Measurements from ENCODE around the gene GRIFIN.

Gene GRIFIN

DNA sequence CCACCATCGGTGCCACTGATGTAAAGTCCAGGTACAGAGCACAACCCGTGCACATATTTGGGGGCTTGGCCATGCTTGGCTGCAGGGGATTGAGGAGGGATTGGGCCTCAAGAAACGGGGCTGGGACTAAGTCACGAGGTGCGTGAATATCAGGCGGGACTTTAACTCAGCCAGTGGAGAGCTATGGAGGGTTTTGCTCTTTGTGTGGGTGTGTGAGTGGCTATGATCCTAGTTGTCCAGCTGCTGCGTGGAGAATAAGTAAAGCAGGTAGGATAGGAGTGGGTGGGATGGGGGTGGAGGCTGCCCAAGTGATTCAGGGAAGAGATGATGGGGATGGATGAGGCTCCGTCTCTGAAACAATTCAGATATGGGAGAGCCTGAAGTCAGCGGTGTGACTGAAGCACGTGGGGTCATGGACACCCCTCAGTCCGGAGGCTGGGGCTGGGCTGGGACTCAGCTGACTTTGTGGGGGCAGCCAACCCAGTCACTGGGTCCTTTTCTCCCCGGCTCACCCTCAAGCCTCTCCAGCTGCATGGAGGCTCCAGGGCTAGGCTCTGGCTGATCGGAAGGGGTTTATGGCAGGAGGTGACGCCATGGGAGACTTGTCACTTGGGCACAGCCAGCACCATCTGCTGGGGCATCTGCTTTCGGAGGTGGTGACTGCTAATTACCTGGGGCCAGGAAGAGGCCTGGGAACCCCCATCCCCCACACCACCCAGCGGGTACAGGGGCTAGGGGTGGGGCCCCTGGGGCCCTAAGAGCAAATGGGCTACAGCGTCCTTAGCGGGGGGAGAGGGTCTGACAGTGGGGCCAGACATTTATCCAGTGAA, 41.7 kb upstream of the GRIFIN start:
- Mint-ChIP-seq H3K4me1 (ENCODE audit: low read depth) (peaks cover 17% of the 10 kb centered on the region), H3K27ac (no peak overlapping the region), H3K9me3 (no peaks in the 10 kb centered on the region), H3K36me3 (ENCODE audit: low read depth) (peaks cover 20% of the 10 kb centered on the region), H3K4me3 (peak overlapping the region; percentile 69), H3K27me3 (ENCODE audit: low read depth) (peaks cover 16% of the 10 kb centered on the region)
- no peak for DNase-seq (ENCODE audit: low spot score)

DNA sequence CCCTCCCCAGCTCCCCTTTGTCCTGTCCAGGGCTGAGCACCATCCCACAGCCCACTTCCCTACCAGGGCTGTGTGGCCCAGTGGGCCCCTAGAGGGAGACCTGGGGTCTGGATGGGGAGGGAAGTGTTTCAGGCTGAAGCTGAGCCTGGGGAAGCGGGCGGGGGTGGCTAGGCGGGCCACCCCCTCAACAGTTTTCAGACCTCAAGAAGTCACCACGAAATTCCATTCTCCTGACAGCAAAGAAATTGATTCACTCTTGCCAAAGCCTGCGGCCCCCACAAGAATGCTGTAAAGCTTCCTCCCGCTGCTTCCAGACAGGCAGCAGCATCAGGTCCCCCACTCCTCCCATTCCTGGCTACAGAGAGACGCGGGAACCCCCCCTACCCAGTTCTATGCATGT, 40.8 kb upstream of the GRIFIN start:
- peaks cover 19% of the 10 kb centered on the region for H3K27me3 Mint-ChIP-seq (ENCODE audit: low read depth)
- H3K4me3 Mint-ChIP-seq: no peak overlapping the region
- no peak overlapping the region for H3K27ac Mint-ChIP-seq
- DNase-seq (ENCODE audit: low spot score): no peak
- peaks cover 18% of the 10 kb centered on the region for H3K4me1 Mint-ChIP-seq (ENCODE audit: low read depth)
- H3K36me3 Mint-ChIP-seq (ENCODE audit: low read depth): peaks cover 12% of the 10 kb centered on the region
- no peaks in the 10 kb centered on the region for H3K9me3 Mint-ChIP-seq

DNA sequence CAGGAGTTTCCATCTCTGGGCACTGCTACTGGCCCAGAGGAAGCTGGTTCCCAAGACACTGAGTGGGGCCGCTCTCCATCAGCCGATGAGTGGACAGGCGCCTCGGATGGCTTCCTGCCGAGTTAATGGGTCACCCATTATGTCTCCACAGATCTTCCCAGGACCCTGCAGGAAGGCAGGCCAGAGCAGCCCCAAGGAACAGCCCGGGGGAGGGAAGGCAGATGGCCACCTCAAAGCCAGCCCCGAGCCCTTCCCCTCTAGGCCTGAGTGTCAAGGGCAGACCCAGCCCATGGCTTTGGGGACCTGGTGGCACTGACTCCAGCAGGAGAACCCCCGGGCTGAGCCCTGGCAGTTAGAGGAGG, 40.0 kb upstream of the GRIFIN start:
- peaks cover 19% of the 10 kb centered on the region for H3K27me3 Mint-ChIP-seq (ENCODE audit: low read depth)
- H3K4me1 Mint-ChIP-seq (ENCODE audit: low read depth): peaks cover 17% of the 10 kb centered on the region
- DNase-seq (ENCODE audit: low spot score): no peak
- no peaks in the 10 kb centered on the region for H3K9me3 Mint-ChIP-seq
- no peak overlapping the region for H3K27ac Mint-ChIP-seq
- peaks cover 5% of the 10 kb centered on the region for H3K36me3 Mint-ChIP-seq (ENCODE audit: low read depth)
- H3K4me3 Mint-ChIP-seq: no peak overlapping the region

DNA sequence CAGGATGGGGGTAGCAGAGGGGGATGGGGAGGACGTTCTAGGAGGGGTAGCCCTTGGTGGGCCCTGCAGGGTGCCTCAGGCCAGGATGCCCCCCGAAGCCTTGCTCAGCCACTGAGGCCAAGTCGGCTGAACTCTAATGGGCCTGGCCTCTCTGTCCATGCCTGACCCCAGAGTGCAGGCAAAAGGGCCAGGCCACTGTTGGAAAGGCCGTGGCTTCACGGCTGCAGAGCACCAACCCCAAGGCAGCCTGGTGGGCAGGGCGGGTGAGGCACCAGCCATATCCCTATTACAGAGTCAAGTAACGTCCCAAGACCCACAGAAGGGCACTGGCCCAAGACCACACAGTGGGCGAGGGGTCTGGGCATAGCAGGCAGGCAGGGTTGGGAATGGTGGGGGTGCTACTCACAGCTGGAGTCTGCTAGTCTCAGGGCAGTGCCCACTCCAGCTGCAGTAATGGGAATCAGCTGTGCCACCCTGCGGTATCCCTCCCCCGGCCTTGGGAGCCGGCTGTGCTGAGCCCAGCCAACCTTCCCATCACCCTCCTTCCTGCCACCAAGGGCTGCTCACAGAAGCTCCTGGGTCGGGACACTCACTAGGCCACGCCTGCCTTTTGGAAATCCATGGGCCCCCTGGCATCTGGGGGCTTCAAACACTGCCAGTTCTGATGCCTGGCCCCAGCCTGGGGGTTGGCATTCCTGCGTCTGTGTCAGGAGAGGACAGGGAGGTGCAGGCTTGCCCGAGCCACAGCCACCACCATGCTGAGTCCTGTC, 39.4 kb upstream of the GRIFIN start:
- Mint-ChIP-seq H3K27me3 (ENCODE audit: low read depth) (peaks cover 19% of the 10 kb centered on the region), H3K4me3 (no peak overlapping the region), H3K9me3 (no peaks in the 10 kb centered on the region), H3K4me1 (ENCODE audit: low read depth) (peaks cover 19% of the 10 kb centered on the region), H3K27ac (no peak overlapping the region), H3K36me3 (ENCODE audit: low read depth) (peaks cover 2% of the 10 kb centered on the region)
- no peak for DNase-seq (ENCODE audit: low spot score)

DNA sequence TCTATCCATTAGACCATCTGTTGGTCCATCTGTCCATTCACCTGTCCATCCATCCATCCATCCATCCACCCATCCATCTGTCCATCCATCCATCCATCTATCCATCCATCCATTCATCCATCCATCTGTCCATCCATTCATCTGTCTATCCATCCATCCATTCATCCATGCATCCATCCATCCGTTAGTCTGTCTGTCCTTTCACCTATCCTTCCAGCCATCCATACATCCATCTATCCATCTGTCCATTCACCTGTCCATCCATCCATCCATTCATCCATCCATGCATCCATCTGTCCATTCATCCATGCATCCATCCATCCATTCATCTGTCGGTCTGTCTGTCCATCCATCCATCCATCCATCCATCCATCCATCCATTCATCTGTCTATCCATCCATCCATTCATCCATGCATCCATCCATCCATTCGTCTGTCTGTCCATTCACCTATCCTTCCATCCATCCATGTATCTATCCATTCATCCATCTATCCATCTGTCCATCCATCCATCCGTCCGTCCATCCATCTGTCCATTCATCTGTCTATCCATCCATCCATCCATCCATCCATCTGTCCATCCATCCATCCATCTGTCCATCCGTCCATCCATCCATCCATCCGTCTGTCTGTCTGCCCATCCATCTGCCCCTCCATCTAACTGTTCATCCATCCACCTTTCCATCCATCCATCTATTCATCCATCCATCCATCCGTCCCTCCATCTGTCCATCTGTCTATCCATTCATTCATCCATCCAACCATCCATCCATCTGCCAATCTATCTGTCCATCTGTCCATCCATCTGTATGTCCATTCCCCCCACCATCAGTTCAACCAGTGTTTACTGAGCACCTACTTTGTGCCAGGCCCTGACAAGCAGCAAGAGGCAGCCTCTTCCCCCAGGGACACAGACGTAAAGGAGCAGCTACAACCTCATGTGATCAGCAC, 38.5 kb upstream of the GRIFIN start:
- H3K9me3 Mint-ChIP-seq: no peaks in the 10 kb centered on the region
- H3K27ac Mint-ChIP-seq: no peak overlapping the region
- peaks cover 25% of the 10 kb centered on the region for H3K4me1 Mint-ChIP-seq (ENCODE audit: low read depth)
- no peak for DNase-seq (ENCODE audit: low spot score)
- H3K27me3 Mint-ChIP-seq (ENCODE audit: low read depth): peaks cover 19% of the 10 kb centered on the region
- no peaks in the 10 kb centered on the region for H3K36me3 Mint-ChIP-seq (ENCODE audit: low read depth)
- H3K4me3 Mint-ChIP-seq: no peak overlapping the region

DNA sequence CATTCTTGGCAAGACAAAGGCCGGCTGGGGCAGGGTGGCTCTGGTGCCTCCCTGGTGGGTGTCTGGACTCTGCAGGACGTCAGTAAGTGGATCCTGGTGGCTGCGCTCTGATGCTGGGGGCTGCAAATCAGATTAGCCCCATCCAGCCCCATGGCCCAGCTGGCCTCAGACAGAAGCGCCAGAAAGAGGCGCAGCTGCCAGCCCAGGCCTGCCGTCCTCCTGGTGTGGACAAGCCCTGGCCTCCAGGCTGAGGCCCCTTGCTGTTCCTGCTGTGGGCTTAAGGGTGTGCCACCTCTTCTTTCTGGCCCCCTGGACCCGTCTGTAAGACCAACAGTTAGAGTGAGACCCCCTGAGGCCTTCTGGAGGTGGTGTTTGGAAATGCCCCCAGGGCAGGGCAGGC, 37.5 kb upstream of the GRIFIN start:
- Mint-ChIP-seq H3K36me3 (ENCODE audit: low read depth) (no peaks in the 10 kb centered on the region), H3K4me1 (ENCODE audit: low read depth) (peaks cover 35% of the 10 kb centered on the region), H3K4me3 (no peak overlapping the region), H3K27ac (no peak overlapping the region), H3K9me3 (no peaks in the 10 kb centered on the region), H3K27me3 (ENCODE audit: low read depth) (peaks cover 19% of the 10 kb centered on the region)
- no peak for DNase-seq (ENCODE audit: low spot score)

DNA sequence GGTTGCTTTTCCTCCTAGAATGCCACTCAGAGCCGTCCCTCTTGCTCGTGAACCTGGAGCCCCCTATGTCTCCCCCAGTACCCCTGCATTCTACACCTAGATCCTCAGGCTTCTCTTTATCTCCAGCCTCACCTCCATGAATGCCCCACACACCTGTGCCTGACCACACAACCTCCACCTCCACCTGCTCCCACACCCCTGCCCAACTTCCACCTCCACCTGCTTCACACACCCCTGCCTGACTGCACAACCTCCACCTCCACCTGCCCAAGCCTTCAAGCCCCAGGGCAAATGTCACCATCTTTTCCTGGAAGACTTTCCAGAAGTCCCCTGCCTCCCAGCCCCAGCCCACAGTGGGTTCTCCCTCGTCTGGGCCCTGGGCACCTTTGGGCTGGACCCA, 36.5 kb upstream of the GRIFIN start:
- H3K36me3 Mint-ChIP-seq (ENCODE audit: low read depth): no peaks in the 10 kb centered on the region
- H3K4me1 Mint-ChIP-seq (ENCODE audit: low read depth): peaks cover 40% of the 10 kb centered on the region
- H3K9me3 Mint-ChIP-seq: no peaks in the 10 kb centered on the region
- no peak for DNase-seq (ENCODE audit: low spot score)
- peak overlapping the region; percentile 19 for H3K4me3 Mint-ChIP-seq
- peaks cover 12% of the 10 kb centered on the region for H3K27me3 Mint-ChIP-seq (ENCODE audit: low read depth)
- peak overlapping the region; percentile 72 for H3K27ac Mint-ChIP-seq

DNA sequence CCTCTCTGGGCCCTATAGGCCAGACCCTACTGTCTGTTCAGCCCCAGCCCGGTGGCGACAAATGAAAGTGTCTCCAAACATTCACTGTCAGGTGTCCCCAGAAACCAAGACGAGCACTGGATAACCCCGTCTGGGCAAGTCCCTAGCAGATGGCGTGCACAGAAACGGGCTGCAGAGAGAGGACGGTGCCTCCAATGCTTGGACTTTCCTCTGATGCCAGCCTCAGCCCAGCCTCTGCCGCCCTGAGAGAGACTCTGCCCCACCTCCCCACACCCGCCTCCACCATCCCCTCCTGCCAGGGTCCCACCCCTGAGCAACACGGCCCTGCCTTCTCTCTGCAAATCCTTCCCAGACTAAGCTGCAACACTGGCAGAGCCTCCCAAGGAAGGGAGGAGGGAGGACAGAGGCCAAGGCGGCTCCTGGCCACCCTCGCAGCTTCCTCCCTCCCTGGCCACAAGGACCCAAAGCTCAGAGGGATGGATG, 36.0 kb upstream of the GRIFIN start:
- Mint-ChIP-seq H3K36me3 (ENCODE audit: low read depth) (no peaks in the 10 kb centered on the region), H3K9me3 (no peaks in the 10 kb centered on the region), H3K4me1 (ENCODE audit: low read depth) (peaks cover 37% of the 10 kb centered on the region), H3K27ac (peak overlapping the region; percentile 82), H3K27me3 (ENCODE audit: low read depth) (peaks cover 7% of the 10 kb centered on the region), H3K4me3 (peak overlapping the region; percentile 42)
- DNase-seq (ENCODE audit: low spot score): no peak

DNA sequence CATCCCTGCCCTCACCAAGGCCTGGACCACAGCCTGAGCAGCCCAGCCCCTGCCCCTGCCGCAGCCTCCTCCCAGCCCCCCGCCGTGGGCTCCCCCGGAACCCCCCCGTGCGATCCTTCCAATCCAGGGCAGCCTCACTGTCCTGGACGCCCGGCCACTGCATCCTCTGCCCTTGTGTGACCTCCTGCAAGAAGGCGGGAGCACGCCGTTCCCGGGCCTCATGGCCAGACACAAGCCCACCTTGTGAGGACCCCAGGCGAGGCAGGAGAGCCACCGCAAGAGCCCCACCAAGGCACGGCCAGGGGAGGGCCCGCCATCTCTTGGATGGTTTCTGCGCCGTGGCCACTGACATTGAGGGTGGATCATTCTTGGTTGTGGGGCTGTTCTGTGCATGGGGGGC, 35.6 kb upstream of the GRIFIN start:
- DNase-seq (ENCODE audit: low spot score): no peak
- Mint-ChIP-seq H3K4me1 (ENCODE audit: low read depth) (peaks cover 37% of the 10 kb centered on the region), H3K36me3 (ENCODE audit: low read depth) (no peaks in the 10 kb centered on the region), H3K4me3 (peak overlapping the region; percentile 57), H3K9me3 (no peaks in the 10 kb centered on the region), H3K27ac (peak overlapping the region; percentile 82), H3K27me3 (ENCODE audit: low read depth) (peaks cover 5% of the 10 kb centered on the region)

DNA sequence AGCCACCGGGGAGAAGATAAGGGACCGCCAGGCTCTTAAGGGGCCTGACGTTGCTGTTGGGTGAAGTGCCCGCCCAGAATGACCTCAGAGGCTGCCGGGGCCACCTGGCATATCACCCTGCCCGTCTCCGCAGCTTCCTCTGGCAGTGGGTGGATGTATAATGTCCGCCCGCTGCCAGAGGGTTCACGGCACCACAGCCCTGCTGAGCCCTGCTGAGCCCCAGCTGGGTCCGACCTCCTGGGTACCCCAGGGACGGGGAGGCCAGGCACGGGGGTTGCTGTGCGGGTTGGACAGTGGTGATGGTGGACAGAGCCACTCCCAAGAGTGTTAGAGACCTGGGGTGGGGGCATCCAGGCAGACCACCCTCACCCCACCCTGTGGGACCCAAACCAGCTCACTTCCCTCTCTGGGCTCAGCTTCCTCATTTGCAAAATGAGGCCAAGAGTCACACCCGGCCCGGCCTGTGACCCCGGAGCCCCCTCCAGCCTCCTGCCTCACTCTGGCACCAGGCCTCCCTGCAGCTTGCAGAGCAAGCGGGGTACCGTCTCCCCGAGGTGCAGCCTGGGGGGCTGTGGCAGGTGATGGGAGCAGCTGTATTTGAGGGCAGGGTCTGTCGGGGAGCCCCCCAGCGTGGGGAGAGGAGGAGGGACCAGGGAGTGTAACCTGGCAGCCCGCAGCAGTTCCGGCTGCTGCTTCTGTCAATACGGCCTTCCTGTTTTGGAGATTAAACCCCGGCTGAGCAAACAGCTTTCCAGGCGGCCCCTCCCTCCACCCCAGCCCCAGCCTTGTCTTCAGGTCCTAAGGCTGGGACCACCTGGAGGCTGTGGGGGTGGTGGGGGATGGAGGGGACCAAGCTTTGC, 34.9 kb upstream of the GRIFIN start:
- Mint-ChIP-seq H3K27me3 (ENCODE audit: low read depth) (peaks cover 5% of the 10 kb centered on the region), H3K27ac (peak overlapping the region; percentile 82), H3K36me3 (ENCODE audit: low read depth) (no peaks in the 10 kb centered on the region), H3K4me3 (peak overlapping the region; percentile 57), H3K4me1 (ENCODE audit: low read depth) (peaks cover 39% of the 10 kb centered on the region), H3K9me3 (no peaks in the 10 kb centered on the region)
- no peak for DNase-seq (ENCODE audit: low spot score)

DNA sequence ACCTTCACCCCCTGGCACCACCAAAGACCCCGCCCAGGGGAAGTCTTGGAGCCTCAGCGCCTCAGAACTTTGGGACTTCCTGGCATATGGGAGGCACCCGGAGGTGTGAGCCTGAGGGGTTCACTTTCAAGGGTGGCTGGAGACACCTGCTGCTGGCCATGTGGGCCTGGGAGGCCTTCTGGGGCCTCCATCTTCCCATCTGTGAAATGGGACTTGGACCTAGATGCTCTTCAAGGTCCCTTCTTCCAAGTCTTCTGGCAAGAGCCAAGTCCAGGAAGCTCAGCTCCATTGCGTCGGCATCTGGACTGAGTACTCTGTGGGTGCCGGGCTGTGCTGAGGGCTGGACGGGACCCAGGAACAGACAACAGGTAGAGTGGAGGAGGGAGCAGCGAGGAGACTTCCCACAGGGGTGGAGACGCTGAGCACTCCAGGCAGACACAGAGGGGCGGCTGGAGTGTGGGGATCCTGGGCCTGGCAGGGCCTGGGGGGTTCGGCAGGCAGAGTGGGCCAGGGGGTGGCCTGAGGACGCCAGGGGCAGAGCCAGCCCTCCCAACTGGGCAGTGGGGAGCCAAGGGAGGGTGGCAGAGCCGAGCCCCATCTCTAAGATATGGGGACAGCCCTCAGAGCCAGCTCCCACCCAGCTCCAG, 34.1 kb upstream of the GRIFIN start:
- Mint-ChIP-seq H3K4me1 (ENCODE audit: low read depth) (peaks cover 39% of the 10 kb centered on the region), H3K36me3 (ENCODE audit: low read depth) (no peaks in the 10 kb centered on the region), H3K4me3 (peak overlapping the region; percentile 45), H3K9me3 (no peaks in the 10 kb centered on the region), H3K27ac (peak overlapping the region; percentile 79), H3K27me3 (ENCODE audit: low read depth) (peaks cover 5% of the 10 kb centered on the region)
- DNase-seq (ENCODE audit: low spot score): no peak

DNA sequence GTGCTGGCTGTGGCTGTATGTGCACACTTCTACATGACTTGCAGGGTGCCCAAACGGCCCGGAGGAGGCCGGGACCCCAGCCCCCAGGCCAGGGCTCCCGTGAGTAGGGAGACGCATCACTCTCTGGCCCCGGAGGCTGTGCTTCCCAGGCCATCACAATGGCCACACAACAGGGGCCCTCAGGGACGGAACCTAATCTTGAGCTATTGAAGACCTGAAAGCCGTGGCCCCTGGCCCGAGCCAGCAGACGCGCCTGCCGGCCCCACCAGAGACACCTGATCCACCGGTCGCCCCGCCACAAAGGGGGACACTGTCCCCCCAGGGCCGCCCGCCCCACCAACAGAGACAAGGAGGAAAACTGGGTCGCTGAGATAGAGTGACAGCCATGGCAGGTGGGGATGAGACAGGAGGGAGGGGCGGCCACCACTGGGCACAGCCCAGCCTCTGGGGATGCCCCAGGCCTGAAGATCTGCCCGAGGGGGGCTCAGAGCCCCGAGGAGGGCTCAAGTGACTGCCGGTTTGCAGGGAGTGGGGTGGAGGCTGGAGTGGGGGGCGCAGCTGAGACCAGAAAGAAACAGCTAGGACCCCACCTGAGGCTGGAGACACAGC, 33.2 kb upstream of the GRIFIN start:
- Mint-ChIP-seq H3K36me3 (ENCODE audit: low read depth) (no peaks in the 10 kb centered on the region), H3K9me3 (no peaks in the 10 kb centered on the region), H3K27me3 (ENCODE audit: low read depth) (peaks cover 5% of the 10 kb centered on the region), H3K4me3 (peak overlapping the region; percentile 67), H3K27ac (no peak overlapping the region), H3K4me1 (ENCODE audit: low read depth) (peaks cover 39% of the 10 kb centered on the region)
- DNase-seq (ENCODE audit: low spot score): no peak
